GM12878 (cell line): ENCODE measurements around the gene POLR3E. TPM values are rescaled to one million over a fixed set of nuclear protein-coding genes. Genes with fewer than 3 reads are reported as not detected.
A peak's percentile ranks its signal among the peaks of the same experiment; 100 is the strongest.

Experiments
- ATAC-seq: fragments of 200-7000 bp; cut with Tn5 transposase; 3 replicates; pipeline ENCODE4 v1.9.1; 2020; ENCODE audit warnings: mild to moderate bottlenecking, moderate library complexity
- BruUV-seq: library from RNA; stranded (reverse); fragments of 400-500 nt; replicated peaks from 2 replicates; lab custom pipeline; 2021; lab: Mats Ljungman, UMichigan
- CTCF ChIA-PET: fragments of 300-600 bp; sonication (Branson Sonifier 250); formaldehyde crosslinking; extraction: SDS; loops from one replicate; lab custom pipeline; 2021; ENCODE audit warnings: inconsistent platforms; lab: Yijun Ruan, JAX
- POLR2A ChIA-PET: fragments of 350-600 bp; formaldehyde crosslinking; extraction: SDS; loops from one replicate; lab custom pipeline; 2021; ENCODE audit warnings: inconsistent platforms; lab: Charles Lee
- RAD21 ChIA-PET: fragments of 300-600 bp; sonication (Branson Sonifier 250); formaldehyde crosslinking; loops from one replicate; lab custom pipeline; 2023; ENCODE audit warnings: antibody characterized with exemption; ENCODE audit not compliant: unreplicated experiment; lab: Charles Lee
- SMC1A ChIA-PET: fragments of 300-600 bp; sonication (Branson Sonifier 250); formaldehyde crosslinking; loops from one replicate; lab custom pipeline; 2023; ENCODE audit not compliant: unreplicated experiment, uncharacterized antibody; lab: Charles Lee
- DNase-seq: peaks from one replicate; pipeline ENCODE4 v3.0.0-alpha.2; 2011; ENCODE audit warnings: low read depth, low spot score
- FAIRE-seq: peaks from 3 replicates; lab custom pipeline; 2011; peaks lifted over from hg19 to GRCh38; lab: Jason Lieb, UNC
- H2AFZ ChIP-seq: 2 replicates; pipeline ENCODE4 v1.6.0; 2011; ENCODE audit warnings: low read depth, low read length, control low read depth; ENCODE audit not compliant: control insufficient read depth
- H3K27ac ChIP-seq: 2 replicates; pipeline ENCODE4 v1.5.1; 2011; ENCODE audit warnings: control low read depth; ENCODE audit not compliant: control insufficient read depth, insufficient read depth
- H3K27me3 ChIP-seq, 2 experiments: replicated peaks in 1 of 2; 2 replicates each; pipeline versions ENCODE4 v1.6.0 to v1.6.1; 2011; ENCODE audit warnings: low read length in 1 of 2; ENCODE audit not compliant: control insufficient read depth in 2 of 2, insufficient read depth in 2 of 2
- H3K36me3 ChIP-seq, 2 experiments: 2 replicates each; pipeline ENCODE4 v1.5.1; 2011; ENCODE audit warnings: low read length in 1 of 2; ENCODE audit not compliant: control insufficient read depth in 2 of 2, insufficient read depth in 2 of 2
- H3K4me1 ChIP-seq: 2 replicates; pipeline ENCODE4 v1.6.1; 2011; ENCODE audit warnings: mild to moderate bottlenecking, low read length, moderate library complexity, mixed read lengths; ENCODE audit not compliant: control insufficient read depth, insufficient read depth
- H3K4me2 ChIP-seq: 2 replicates; pipeline ENCODE4 v1.6.0; 2011; ENCODE audit warnings: control low read depth; ENCODE audit not compliant: control insufficient read depth, insufficient read depth
- H3K4me3 ChIP-seq: fragments of 200-600 bp; sonication (generic); 2 replicates; pipeline ENCODE4 v1.5.1; 2016
- H3K79me2 ChIP-seq: 2 replicates; pipeline ENCODE4 v1.6.0; 2011; ENCODE audit warnings: low read length; ENCODE audit not compliant: control insufficient read depth, insufficient read depth
- H3K9ac ChIP-seq: 2 replicates; pipeline ENCODE4 v1.8.0; 2011; ENCODE audit warnings: low read length, control low read depth, mixed read lengths; ENCODE audit not compliant: control insufficient read depth, insufficient read depth
- H3K9me3 ChIP-seq: replicated peaks from 3 replicates; pipeline ENCODE4 v1.5.1; 2011; ENCODE audit warnings: mild to moderate bottlenecking, low read length; ENCODE audit not compliant: control insufficient read depth, insufficient read depth
- H4K20me1 ChIP-seq: 2 replicates; pipeline ENCODE4 v1.6.0; 2011; ENCODE audit not compliant: control insufficient read depth, insufficient read depth
- CBX3 ChIP-seq: fragments of 200-600 bp; sonication (generic); IDR thresholded peaks from 2 replicates; pipeline ENCODE4 v1.6.1; 2016; ENCODE audit warnings: low read depth, borderline replicate concordance
- JUND ChIP-seq: IDR thresholded peaks from 2 replicates; pipeline ENCODE4 v1.6.1; 2012; ENCODE audit warnings: low read depth, mild to moderate bottlenecking, low read length, improper control_type of control experiment, moderate library complexity
- NRF1 ChIP-seq: conservative IDR thresholded peaks from 2 replicates; pipeline ENCODE4 v1.6.1; 2011; ENCODE audit warnings: mild to moderate bottlenecking, low read depth, low read length, improper control_type of control experiment
- RUNX3 ChIP-seq: IDR thresholded peaks from 2 replicates; pipeline ENCODE4 v1.6.1; 2012; ENCODE audit warnings: low read length, inconsistent platforms
- SIN3A ChIP-seq: IDR thresholded peaks from 2 replicates; pipeline ENCODE4 v1.6.1; 2012; ENCODE audit warnings: low read depth, low read length, improper control_type of control experiment
- STAT1 ChIP-seq: fragments of 450-650 bp; conservative IDR thresholded peaks from 2 replicates; pipeline ENCODE4 v1.6.1; 2014; ENCODE audit warnings: antibody characterized with exemption, mild to moderate bottlenecking
- ZBTB4 ChIP-seq: fragments of 450-650 bp; formaldehyde crosslinking; IDR thresholded peaks from 2 replicates; pipeline ENCODE4 v1.4.0; 2022; ENCODE audit warnings: mild to moderate bottlenecking, moderate library complexity
- WGBS: methylation state at CpG from one replicate; pipeline ENCODE4 v1.1.6; 2016; ENCODE audit warnings: low lambda C conversion rate; ENCODE audit not compliant: insufficient replicate concordance, insufficient coverage; ENCODE audit errors: missing lambda C conversion rate; 5-methylcytosine and 5-hydroxymethylcytosine counted together
- in situ Hi-C: fragments of 300-500 bp; cut with MboI; formaldehyde crosslinking; loops from 9 replicates; pipeline ENCODE4 v1.14.3; 2018; ENCODE audit warnings: mixed read lengths
- intact Hi-C: fragments of 100-400 bp; cut with micrococcal nuclease; formaldehyde crosslinking; loops from one replicate; pipeline ENCODE4 v1.14.2; 2022; ENCODE audit not compliant: unreplicated experiment
- polyA plus RNA-seq, 11 experiments: library from polyadenylated mRNA; depleted of rRNA in 4 of 11; unstranded in 6 of 11; stranded (reverse) in 5 of 11; fragments of >200 nt; fragmentation: Nextera tagmentation in 4 of 11; fragmentation: Illumina TruSeq in 1 of 11; extraction: Ambion mirVana in 4 of 11; extraction: Trizol in 1 of 11; gene quantifications; 1 replicate in 1 of 11; 2 replicates in 10 of 11; pipeline versions ENCODE4 v1.2.1 to v1.2.3, GENCODE V29; 2011 to 2016; ENCODE audit warnings: inconsistent platforms in 2 of 11, missing spikeins in 2 of 11, low read depth in 1 of 11
- total RNA-seq, 4 experiments: library from RNA; depleted of rRNA in 3 of 4; stranded (reverse); fragments of >200 nt in 3 of 4; fragmentation: Illumina TruSeq in 1 of 4; extraction: Trizol in 1 of 4; gene quantifications; 2 replicates each; pipeline versions ENCODE4 v1.2.1 to v1.2.3, GENCODE V29; 2013 to 2021
- TF ChIP-seq, protein P1 (sequence below): fragments of 450-650 bp; IDR thresholded peaks from 2 replicates; pipeline ENCODE4 v1.6.1; 2014; ENCODE audit warnings: mild to moderate bottlenecking
- TF ChIP-seq, protein P2 (sequence below): fragments of 450-650 bp; IDR thresholded peaks from 2 replicates; pipeline ENCODE4 v1.6.1; 2017; ENCODE audit warnings: low read depth, mild to moderate bottlenecking, moderate library complexity
- TF ChIP-seq, protein P3 (sequence below): IDR thresholded peaks from 2 replicates; pipeline ENCODE4 v1.6.1; 2012; ENCODE audit warnings: improper control_type of control experiment, low read depth, low read length; ENCODE audit not compliant: insufficient replicate concordance

Gene POLR3E
- total and polyA plus RNA-seq, 10 of the 15 experiments (the other 5 are each of a cell fraction or from before 2014, with no cell fraction given) = 11.1 to 79.5 (median 39.7) TPM

- TF ChIP-seq ZBTB4 (CRISPR knock-in tag) (no peak), RUNX3 (peak; percentile 23; the same call in 1 of the 2 replicates), STAT1 (no peak)
- TF ChIP-seq, protein P1, sequence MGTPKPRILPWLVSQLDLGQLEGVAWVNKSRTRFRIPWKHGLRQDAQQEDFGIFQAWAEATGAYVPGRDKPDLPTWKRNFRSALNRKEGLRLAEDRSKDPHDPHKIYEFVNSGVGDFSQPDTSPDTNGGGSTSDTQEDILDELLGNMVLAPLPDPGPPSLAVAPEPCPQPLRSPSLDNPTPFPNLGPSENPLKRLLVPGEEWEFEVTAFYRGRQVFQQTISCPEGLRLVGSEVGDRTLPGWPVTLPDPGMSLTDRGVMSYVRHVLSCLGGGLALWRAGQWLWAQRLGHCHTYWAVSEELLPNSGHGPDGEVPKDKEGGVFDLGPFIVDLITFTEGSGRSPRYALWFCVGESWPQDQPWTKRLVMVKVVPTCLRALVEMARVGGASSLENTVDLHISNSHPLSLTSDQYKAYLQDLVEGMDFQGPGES = no peak
- TF ChIP-seq, protein P2, sequence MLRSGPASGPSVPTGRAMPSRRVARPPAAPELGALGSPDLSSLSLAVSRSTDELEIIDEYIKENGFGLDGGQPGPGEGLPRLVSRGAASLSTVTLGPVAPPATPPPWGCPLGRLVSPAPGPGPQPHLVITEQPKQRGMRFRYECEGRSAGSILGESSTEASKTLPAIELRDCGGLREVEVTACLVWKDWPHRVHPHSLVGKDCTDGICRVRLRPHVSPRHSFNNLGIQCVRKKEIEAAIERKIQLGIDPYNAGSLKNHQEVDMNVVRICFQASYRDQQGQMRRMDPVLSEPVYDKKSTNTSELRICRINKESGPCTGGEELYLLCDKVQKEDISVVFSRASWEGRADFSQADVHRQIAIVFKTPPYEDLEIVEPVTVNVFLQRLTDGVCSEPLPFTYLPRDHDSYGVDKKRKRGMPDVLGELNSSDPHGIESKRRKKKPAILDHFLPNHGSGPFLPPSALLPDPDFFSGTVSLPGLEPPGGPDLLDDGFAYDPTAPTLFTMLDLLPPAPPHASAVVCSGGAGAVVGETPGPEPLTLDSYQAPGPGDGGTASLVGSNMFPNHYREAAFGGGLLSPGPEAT = no peak; the same call in none of the 2 replicates
Observed at GRCh38 chr16:22357635-22357971, 60.4 kb downstream of the POLR3E start (continued).

DNA sequence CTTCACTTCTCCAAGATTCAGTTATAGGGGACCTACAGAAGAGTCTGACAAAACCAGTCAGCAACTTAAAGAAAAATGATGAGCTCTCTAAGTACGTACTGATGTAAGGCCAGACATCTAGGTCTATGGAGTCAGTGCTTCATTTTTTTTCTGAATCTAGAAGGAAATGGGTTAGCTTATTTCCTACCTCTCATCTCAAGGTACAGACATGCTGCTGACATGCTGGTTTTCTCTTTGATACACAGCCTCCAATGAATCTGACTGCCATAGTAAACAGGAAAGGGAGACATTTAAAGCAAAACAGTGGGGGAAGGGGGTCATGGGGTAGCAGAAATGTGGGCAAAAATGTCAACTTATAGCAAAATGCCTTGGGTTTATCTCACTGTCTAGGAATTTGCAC, 60.8 kb downstream of the POLR3E start:
- ChIA-PET SMC1A (interaction anchor here (0.7 to 9.1 kb wide), 6 partner anchors 14 to 48 kb away, joined by 3 to 205 read pairs (median 3); partner anchors contain the start of gene CDR2), RAD21 (interaction anchor here (0.6 to 7.2 kb wide), 4 partner anchors 11 to 58 kb away, joined by 3 to 64 read pairs (median 6); partner anchors contain the start of gene CDR2), POLR2A (interaction anchor here (0.5 to 10.9 kb wide), 2 partner anchors 11 to 308 kb away, joined by 7 to 185 read pairs; partner anchors contain the start of gene CDR2), CTCF (interaction anchor here (1.3 to 5.8 kb wide), 3 partner anchors 11 to 57 kb away, joined by 5 to 26 read pairs (median 5); no protein-coding TSS in a partner anchor)
- ATAC-seq (peak; percentile 20), DNase-seq (no peak), FAIRE-seq (no peak)
- Histone ChIP-seq H3K9ac (0 out of 2 replicates have a peak overlapping the region, but pooled peaks have one; percentile 23), H2AFZ (peak overlapping the region; percentile 56), H3K27me3 (no peaks in the 10 kb centered on the region), H3K4me1 (peaks cover 40% of the 10 kb centered on the region), H3K79me2 (peaks cover 10% of the 10 kb centered on the region), H3K27ac (peak overlapping the region; percentile 86), H3K4me2 (peak overlapping the region; percentile 56), H3K36me3 (peaks cover 1 to 7% of the 10 kb centered on the region in 2 experiments), H3K9me3 (no peaks in the 10 kb centered on the region), H4K20me1 (no peaks in the 10 kb centered on the region), H3K4me3 (no peak overlapping the region)
- intact Hi-C loops (no loop called here), in situ Hi-C loops (no loop called here)
- WGBS = 96% methylated on average over 1 of the region's 1 CpG
- no TSS peak for BruUV-seq
- TF ChIP-seq, protein P3, sequence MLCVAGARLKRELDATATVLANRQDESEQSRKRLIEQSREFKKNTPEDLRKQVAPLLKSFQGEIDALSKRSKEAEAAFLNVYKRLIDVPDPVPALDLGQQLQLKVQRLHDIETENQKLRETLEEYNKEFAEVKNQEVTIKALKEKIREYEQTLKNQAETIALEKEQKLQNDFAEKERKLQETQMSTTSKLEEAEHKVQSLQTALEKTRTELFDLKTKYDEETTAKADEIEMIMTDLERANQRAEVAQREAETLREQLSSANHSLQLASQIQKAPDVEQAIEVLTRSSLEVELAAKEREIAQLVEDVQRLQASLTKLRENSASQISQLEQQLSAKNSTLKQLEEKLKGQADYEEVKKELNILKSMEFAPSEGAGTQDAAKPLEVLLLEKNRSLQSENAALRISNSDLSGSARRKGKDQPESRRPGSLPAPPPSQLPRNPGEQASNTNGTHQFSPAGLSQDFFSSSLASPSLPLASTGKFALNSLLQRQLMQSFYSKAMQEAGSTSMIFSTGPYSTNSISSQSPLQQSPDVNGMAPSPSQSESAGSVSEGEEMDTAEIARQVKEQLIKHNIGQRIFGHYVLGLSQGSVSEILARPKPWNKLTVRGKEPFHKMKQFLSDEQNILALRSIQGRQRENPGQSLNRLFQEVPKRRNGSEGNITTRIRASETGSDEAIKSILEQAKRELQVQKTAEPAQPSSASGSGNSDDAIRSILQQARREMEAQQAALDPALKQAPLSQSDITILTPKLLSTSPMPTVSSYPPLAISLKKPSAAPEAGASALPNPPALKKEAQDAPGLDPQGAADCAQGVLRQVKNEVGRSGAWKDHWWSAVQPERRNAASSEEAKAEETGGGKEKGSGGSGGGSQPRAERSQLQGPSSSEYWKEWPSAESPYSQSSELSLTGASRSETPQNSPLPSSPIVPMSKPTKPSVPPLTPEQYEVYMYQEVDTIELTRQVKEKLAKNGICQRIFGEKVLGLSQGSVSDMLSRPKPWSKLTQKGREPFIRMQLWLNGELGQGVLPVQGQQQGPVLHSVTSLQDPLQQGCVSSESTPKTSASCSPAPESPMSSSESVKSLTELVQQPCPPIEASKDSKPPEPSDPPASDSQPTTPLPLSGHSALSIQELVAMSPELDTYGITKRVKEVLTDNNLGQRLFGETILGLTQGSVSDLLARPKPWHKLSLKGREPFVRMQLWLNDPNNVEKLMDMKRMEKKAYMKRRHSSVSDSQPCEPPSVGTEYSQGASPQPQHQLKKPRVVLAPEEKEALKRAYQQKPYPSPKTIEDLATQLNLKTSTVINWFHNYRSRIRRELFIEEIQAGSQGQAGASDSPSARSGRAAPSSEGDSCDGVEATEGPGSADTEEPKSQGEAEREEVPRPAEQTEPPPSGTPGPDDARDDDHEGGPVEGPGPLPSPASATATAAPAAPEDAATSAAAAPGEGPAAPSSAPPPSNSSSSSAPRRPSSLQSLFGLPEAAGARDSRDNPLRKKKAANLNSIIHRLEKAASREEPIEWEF = no peak
- TF ChIP-seq CBX3 = no peak
- TF ChIP-seq SIN3A = no peak
- no peak for TF ChIP-seq NRF1
- no peak for TF ChIP-seq JUND
